Stimulated activated CD4-positive, alpha-beta T cell treated with anti-CD3 and anti-CD28 coated beads, Interleukin-1b, Interleukin-23, amount 100 ng/mL, for 48 hours (primary cell): Measurements from ENCODE around the gene OR8K3.

ENCODE experiments used
- DNase-seq: peaks from one replicate; pipeline ENCODE4 v3.0.0-alpha.2; 2020

OR8K3 gene

GRCh38 chr11:56314844-56315243, at the start of gene OR8K3:
Gene OR8K3 (plus strand): TSS chr11:56315144. CDS start chr11:56318307, 3,163 bp downstream.
- DNase-seq: no peak

- no peak for DNase-seq
Measured at GRCh38 chr11:56271092-56271491, 43.9 kb upstream of the OR8K3 start.

GRCh38 chr11:56273854-56274253, 41.1 kb upstream of the OR8K3 start, which contains the start of gene OR5T1:
Gene OR5T1 (plus strand): TSS chr11:56274154. CDS start chr11:56275639, 1,485 bp downstream.
- no peak for DNase-seq

- no peak for DNase-seq
Measured at GRCh38 chr11:56292154-56292553, 22.8 kb upstream of the OR8K3 start, which contains the start of gene OR8H1. Gene OR8H1 (minus strand): TSS chr11:56292254. CDS start chr11:56291062, 1,192 bp downstream.

- no peak for DNase-seq
Measured at GRCh38 chr11:56296898-56297297, 18.0 kb upstream of the OR8K3 start.

- DNase-seq: no peak
Measured at GRCh38 chr11:56307836-56308235, 7.1 kb upstream of the OR8K3 start.

- no peak for DNase-seq
Measured at GRCh38 chr11:56331861-56332491, 17.0 kb downstream of the OR8K3 start.

- no peak for DNase-seq
Measured at GRCh38 chr11:56333156-56333555, 18.2 kb downstream of the OR8K3 start.

- DNase-seq: no peak
Measured at GRCh38 chr11:56340289-56340688, 25.3 kb downstream of the OR8K3 start.

- no peak for DNase-seq
Measured at GRCh38 chr11:56345739-56346138, 30.8 kb downstream of the OR8K3 start, which contains the start of gene OR8K1. Gene OR8K1 (plus strand): TSS chr11:56346039. CDS start chr11:56346039, 0 bp downstream.

- DNase-seq: no peak
Measured at GRCh38 chr11:56353991-56354390, 39.0 kb downstream of the OR8K3 start, which contains the start of gene OR8J1. Gene OR8J1 (plus strand): TSS chr11:56354291. CDS start chr11:56360247, 5,956 bp downstream.
